OCI-LY3 (cell line): ENCODE measurements around the gene DCAF4.

ENCODE experiments used
- CTCF ChIP-seq: fragments of 200-600, 300-600 bp; sonication (generic); IDR thresholded peaks from 2 replicates; pipeline ENCODE4 v1.5.1; 2014; ENCODE audit warnings: antibody characterized with exemption, low read length, low read depth
- EZH2phosphoT487 ChIP-seq: fragments of 200-600 bp; shearing (Covaris generic); IDR thresholded peaks from 2 replicates; pipeline ENCODE4 v1.6.1; 2018; ENCODE audit warnings: antibody characterized with exemption, mixed run types, low read depth

GRCh38 chr14:72921396-72921795 is 4.9 kb upstream of the DCAF4 start:
- TF ChIP-seq CTCF (no peak), EZH2phosphoT487 (no peak)
